Neural progenitor cell (in vitro differentiated cells): ENCODE data around the gene CERS6.

Source experiments
- CTCF ChIP-seq: fragments of 200-600 bp; sonication (generic); IDR thresholded peaks from 2 replicates; pipeline ENCODE4 v1.5.1; 2017; ENCODE audit warnings: antibody characterized with exemption, mild to moderate bottlenecking
- EZH2 ChIP-seq: fragments of 200-600 bp; sonication (generic); IDR thresholded peaks from 2 replicates; pipeline ENCODE4 v1.6.1; 2017; ENCODE audit warnings: antibody characterized with exemption, mild to moderate bottlenecking, moderate library complexity
- EZH2phosphoT487 ChIP-seq: fragments of 200-600 bp; sonication (generic); IDR thresholded peaks from 2 replicates; pipeline ENCODE4 v1.6.1; 2017; ENCODE audit warnings: antibody characterized with exemption

- TF ChIP-seq CTCF (no peak), EZH2phosphoT487 (no peak), EZH2 (no peak)
Measured at GRCh38 chr2:168565112-168565511, 109.0 kb downstream of the CERS6 start.
